Measurements from ENCODE around the gene ANXA2.

GRCh38 chr15:60371175-60372051 is 26.4 kb downstream of the ANXA2 start:
- TF ChIP-seq CTCF (IDR thresholded peaks at IDR 0.05) = peak; percentile 42; the same call in 1 of the 2 replicates
- TF ChIP-seq REST (IDR thresholded peaks at IDR 0.05; ENCODE audit: insufficient read depth in 1 of 2, low read depth in 2 of 2, low read length in 1 of 2) = peak in 1 of 2 experiments; percentile 48; a peak in 1 of 4 replicates
- peak; percentile 91 for TF ChIP-seq TCF7L2 (IDR thresholded peaks at IDR 0.05; ENCODE audit: low read depth, low read length)
- TF ChIP-seq POLR2AphosphoS5 (IDR thresholded peaks at IDR 0.05; ENCODE audit: low read depth, low read length) = peak; percentile 88; the same call in 1 of the 2 replicates

Measured in Panc1 (cell line).